Calu3 (cell line): Measurements from ENCODE around the gene AK5. TPM values are rescaled to one million over a fixed set of nuclear protein-coding genes. Genes with fewer than 3 reads are reported as not detected.
A peak's percentile ranks its signal among the peaks of the same experiment; 100 is the strongest.

Source experiments
- BruUV-seq: library from RNA; stranded (reverse); fragments of 400-500 nt; replicated peaks from 2 replicates; lab custom pipeline; 2021; lab: Mats Ljungman, UMichigan
- CTCF ChIA-PET: fragments of 300-600 bp; sonication (Branson Sonifier 250); formaldehyde crosslinking; loops from one replicate; lab custom pipeline; 2022; ENCODE audit warnings: antibody characterized with exemption; lab: Charles Lee
- DNase-seq: peaks from one replicate; pipeline ENCODE4 v3.0.0; 2022
- H3K27ac Mint-ChIP-seq: one replicate; pipeline ENCODE4 v1.8.0; 2022; ENCODE audit warnings: mixed read lengths; ENCODE audit not compliant: unreplicated experiment
- H3K27me3 Mint-ChIP-seq: one replicate; pipeline ENCODE4 v1.8.0; 2022; ENCODE audit warnings: mixed read lengths; ENCODE audit not compliant: unreplicated experiment
- H3K36me3 Mint-ChIP-seq: one replicate; pipeline ENCODE4 v1.8.0; 2022; ENCODE audit warnings: mild to moderate bottlenecking, moderate library complexity, mixed read lengths; ENCODE audit not compliant: insufficient read depth, unreplicated experiment
- H3K4me1 Mint-ChIP-seq: one replicate; pipeline ENCODE4 v1.8.0; 2022; ENCODE audit warnings: mild to moderate bottlenecking, low read depth, mixed read lengths; ENCODE audit not compliant: unreplicated experiment
- H3K4me3 Mint-ChIP-seq: one replicate; pipeline ENCODE4 v1.8.0; 2022; ENCODE audit warnings: mild to moderate bottlenecking, low read depth, moderate library complexity, mixed read lengths; ENCODE audit not compliant: unreplicated experiment
- H3K9me3 Mint-ChIP-seq: one replicate; pipeline ENCODE4 v1.8.0; 2022; ENCODE audit warnings: low read depth, mixed read lengths; ENCODE audit not compliant: unreplicated experiment
- intact Hi-C: fragments of 100-400 bp; cut with micrococcal nuclease; formaldehyde crosslinking; loops from one replicate; pipeline ENCODE4 v1.10.0; 2022; ENCODE audit not compliant: unreplicated experiment
- total RNA-seq: library from RNA; stranded (reverse); gene quantifications from 2 replicates; pipeline ENCODE4 v1.2.3, GENCODE V29; 2022
- TF ChIP-seq, protein P1 (sequence below): fragments of 200-600 bp; IDR thresholded peaks from one replicate; pipeline ENCODE4 v1.8.0; 2022; ENCODE audit warnings: antibody characterized with exemption; ENCODE audit not compliant: unreplicated experiment

The AK5 gene
- total RNA-seq, 1 experiment from 2014 or later, result not detected

DNA sequence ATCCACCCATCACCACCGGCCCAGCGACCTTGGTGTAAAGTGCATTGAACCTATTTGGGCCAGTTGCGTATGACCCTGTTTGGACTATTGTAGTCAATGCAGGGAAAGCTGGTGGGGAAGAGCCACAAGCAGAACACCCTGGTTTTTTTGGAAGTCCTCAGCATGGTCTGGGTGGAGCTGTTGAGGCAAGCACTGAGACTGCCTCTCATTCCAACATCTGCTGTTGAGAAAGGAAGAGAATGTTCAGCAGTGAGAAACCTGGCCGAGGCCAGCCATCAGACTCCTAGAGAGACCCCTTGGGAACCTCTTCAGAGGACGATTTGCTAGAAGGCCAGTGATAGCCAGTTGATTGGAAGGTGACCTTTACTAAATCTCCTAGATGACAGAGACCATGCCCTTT lies 217.6 kb downstream of the AK5 start:
- intact Hi-C loops, result no loop called here
- Mint-ChIP-seq H3K27ac (no peak overlapping the region), H3K27me3 (peaks cover 14% of the 10 kb centered on the region), H3K36me3 (no peaks in the 10 kb centered on the region), H3K4me1 (no peaks in the 10 kb centered on the region), H3K9me3 (no peaks in the 10 kb centered on the region), H3K4me3 (no peak overlapping the region)
- BruUV-seq, result no TSS peak
- CTCF ChIA-PET, result no interaction called here
- DNase-seq, result no peak
- TF ChIP-seq, protein P1, sequence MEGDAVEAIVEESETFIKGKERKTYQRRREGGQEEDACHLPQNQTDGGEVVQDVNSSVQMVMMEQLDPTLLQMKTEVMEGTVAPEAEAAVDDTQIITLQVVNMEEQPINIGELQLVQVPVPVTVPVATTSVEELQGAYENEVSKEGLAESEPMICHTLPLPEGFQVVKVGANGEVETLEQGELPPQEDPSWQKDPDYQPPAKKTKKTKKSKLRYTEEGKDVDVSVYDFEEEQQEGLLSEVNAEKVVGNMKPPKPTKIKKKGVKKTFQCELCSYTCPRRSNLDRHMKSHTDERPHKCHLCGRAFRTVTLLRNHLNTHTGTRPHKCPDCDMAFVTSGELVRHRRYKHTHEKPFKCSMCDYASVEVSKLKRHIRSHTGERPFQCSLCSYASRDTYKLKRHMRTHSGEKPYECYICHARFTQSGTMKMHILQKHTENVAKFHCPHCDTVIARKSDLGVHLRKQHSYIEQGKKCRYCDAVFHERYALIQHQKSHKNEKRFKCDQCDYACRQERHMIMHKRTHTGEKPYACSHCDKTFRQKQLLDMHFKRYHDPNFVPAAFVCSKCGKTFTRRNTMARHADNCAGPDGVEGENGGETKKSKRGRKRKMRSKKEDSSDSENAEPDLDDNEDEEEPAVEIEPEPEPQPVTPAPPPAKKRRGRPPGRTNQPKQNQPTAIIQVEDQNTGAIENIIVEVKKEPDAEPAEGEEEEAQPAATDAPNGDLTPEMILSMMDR, result no peak

DNA sequence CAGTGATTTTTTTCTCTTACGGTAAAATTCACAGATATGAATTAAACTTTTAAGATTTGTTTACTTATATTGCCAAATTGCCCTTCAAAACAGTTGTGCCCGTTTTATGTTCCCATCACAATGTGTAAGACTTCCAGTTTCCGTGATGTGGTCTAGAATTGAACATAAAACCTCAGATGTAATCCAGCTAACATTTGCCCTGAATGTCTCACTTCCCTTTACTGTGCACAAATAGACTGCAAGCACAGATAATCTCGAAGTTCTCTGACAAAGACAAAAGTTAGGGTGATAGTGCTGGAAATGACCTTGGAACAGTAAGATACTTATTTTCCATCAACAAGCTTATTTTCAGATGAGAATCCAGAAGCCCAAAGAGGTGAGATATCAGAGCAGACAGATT lies 223.2 kb downstream of the AK5 start:
- CTCF ChIA-PET, result no interaction called here
- Mint-ChIP-seq H3K27ac (no peak overlapping the region), H3K4me3 (no peak overlapping the region), H3K9me3 (peaks cover 2% of the 10 kb centered on the region), H3K4me1 (no peaks in the 10 kb centered on the region), H3K27me3 (no peaks in the 10 kb centered on the region), H3K36me3 (no peaks in the 10 kb centered on the region)
- DNase-seq, result no peak
- BruUV-seq, result no TSS peak
- intact Hi-C loops, result no loop called here
- TF ChIP-seq, protein P1, result no peak

DNA sequence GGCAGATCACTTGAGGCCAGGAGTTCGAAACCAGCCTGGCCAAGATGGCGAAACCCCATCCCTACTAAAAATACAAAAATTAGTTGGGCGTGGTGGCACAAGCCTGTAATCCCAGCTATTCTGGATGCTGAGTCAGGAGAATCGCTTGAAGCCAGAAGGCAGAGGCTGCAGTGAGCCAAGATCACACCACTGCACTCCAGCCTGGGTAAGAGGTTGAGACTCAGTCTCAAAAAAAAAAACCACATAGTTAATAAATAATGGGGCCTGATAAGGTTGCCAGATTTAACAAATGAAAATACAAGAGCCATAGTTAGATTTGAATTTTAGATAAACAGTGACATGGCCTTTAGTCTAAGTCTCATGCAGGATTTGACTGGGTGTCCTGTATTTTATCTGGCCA lies 225.0 kb downstream of the AK5 start:
- no peaks in the 10 kb centered on the region for H3K4me1 Mint-ChIP-seq
- TF ChIP-seq, protein P1, result no peak
- intact Hi-C loops, result no loop called here
- DNase-seq, result peak; percentile 35
- CTCF ChIA-PET, result interaction anchor here (0.7 kb wide), 2 partner anchors 85 to 1327 kb away, joined by 3 read pairs; no protein-coding TSS in a partner anchor
- no peaks in the 10 kb centered on the region for H3K36me3 Mint-ChIP-seq
- peaks cover 2% of the 10 kb centered on the region for H3K9me3 Mint-ChIP-seq
- no TSS peak for BruUV-seq
- no peak overlapping the region for H3K4me3 Mint-ChIP-seq
- H3K27ac Mint-ChIP-seq, result no peak overlapping the region
- H3K27me3 Mint-ChIP-seq, result no peaks in the 10 kb centered on the region

DNA sequence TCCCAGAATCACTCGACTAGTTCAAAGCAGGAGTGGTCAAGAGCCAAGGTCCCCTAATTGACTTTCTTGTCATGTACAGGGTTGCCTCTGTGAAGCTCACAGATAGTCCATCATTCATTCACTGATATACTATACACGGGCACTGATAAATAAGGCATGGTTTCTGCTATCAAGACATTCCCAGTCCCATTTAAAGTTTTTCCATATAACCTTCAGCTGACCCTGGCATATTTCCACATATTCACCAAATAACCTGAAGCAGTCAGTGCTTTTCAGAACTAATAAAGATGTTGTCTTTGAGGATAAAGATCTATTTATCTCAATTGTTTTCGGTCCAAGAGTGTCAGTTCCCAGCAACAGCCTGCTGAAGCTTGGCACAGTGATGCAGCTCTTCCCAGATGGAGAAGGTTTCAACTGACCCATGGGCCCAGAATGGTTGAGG lies 227.3 kb downstream of the AK5 start:
- no peaks in the 10 kb centered on the region for H3K36me3 Mint-ChIP-seq
- no peak overlapping the region for H3K27ac Mint-ChIP-seq
- no peak for DNase-seq
- no TSS peak for BruUV-seq
- no peak overlapping the region for H3K4me3 Mint-ChIP-seq
- TF ChIP-seq, protein P1, result no peak
- H3K27me3 Mint-ChIP-seq, result no peaks in the 10 kb centered on the region
- no peaks in the 10 kb centered on the region for H3K4me1 Mint-ChIP-seq
- intact Hi-C loops, result no loop called here
- CTCF ChIA-PET, result no interaction called here
- H3K9me3 Mint-ChIP-seq, result peaks cover 2% of the 10 kb centered on the region
